Stimulated activated CD8-positive, alpha-beta memory T cell treated with anti-CD3 and anti-CD28 coated beads, Interleukin-4, amount 100 ng/mL, for 1 hour (primary cell): ENCODE results near the gene KPTN.

Experiments
- DNase-seq, 2 donors: peaks; one replicate each; pipeline ENCODE4 v3.0.0-alpha.2; 2020; ENCODE audit warnings: low read depth in 2 of 2, low spot score in 1 of 2

KPTN gene

DNA sequence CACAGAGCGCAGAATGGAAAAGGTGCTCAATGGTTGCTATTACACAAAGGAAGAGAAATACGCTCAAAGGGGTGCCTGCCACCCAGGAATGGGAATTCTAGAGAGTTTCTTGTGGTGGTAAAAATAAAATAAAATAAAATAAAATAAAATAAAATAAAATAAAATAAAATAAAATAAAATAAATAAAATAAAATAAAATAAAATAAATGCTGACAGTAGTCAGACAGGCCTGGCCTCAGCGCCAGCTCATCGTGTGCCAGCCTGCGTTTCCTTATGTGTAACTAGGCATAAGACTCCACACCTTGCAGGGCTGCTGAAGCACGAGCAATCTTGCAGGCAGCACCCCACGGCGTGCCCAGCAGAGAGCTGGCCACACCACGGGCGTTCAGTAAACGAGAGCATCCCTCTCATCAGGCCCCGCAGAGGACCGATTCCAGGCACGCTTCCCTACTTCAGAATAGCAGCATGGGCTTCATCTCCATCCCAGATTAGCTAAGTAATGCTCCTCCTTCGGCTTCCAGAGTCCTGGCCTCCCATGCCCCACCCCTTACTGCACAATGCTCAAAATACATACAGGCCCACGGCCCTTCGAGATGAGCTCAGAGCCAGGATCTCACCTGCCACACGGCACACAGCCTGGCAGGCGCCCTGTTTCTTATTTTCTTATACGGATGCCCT is 25.3 kb upstream of the KPTN start:
- DNase-seq: no peak

DNA sequence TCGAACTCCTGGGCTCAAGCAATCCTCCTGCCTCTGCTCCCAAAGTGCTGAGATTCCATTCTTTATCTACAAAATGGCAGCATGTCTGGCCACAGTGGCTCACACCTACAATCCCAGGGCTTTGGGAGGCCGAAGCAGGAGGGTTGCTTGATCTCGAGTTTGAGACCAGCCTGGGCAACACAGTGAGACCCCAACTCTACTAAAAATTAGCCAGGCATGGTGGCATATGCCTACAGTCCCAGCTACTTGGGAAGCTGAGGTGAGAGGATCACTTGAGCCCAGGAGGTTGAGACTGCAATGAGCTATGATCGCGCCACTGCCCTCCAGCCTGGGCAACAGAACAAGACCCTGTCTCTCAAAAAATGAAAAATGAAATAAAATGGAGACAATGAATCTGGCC is 24.7 kb upstream of the KPTN start:
- no peak for DNase-seq

DNA sequence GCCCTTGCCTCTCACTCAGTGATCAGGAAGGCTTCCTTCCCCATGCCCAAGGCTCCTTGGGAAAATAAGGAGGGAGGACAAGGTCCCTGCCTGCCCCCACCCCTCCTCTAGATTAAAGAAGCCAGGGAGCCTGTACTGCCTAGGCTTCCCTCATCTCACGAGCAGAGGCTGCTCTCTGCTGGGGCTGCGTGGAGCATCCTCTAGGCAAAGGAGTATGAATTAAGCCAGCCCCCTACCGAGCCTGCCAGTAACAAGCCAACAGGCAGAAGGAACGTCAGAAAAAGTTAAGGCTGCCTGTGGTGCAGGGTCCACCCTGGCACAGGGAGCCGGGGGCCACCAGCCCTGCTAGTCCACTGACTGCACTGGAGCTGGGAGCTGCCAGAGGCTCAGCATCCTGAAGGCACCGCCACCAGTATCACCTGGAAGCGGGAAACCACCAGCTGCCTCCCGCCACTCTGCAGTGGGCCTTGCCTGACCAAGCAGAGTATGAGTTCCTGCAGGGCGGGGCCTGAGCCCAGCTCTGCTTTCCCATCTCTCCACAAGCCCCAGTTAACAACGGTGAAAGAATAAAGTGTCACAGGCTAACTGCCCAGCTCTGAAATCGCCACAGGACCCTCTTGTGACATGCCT is 24.0 kb upstream of the KPTN start:
- DNase-seq: no peak

DNA sequence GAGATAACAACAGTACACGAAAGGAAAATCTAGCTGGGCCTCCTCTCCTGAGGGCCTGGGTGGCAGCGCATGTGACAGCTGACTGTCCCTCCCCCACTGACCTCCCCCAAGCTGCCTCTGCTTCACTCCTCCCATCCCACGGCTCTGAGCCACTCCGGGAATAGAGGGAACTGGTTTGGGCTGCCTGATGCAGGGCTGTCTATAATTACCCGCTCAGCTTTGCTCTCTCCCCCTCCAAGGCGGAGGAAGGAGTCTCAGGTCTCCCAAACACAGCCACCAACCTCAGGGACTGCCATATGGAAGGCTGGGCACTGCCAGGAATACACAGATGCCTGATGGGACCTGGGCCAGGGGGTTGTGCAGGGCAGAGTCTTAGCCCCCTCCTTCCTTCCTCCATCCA is 23.0 kb upstream of the KPTN start:
- DNase-seq: no peak

DNA sequence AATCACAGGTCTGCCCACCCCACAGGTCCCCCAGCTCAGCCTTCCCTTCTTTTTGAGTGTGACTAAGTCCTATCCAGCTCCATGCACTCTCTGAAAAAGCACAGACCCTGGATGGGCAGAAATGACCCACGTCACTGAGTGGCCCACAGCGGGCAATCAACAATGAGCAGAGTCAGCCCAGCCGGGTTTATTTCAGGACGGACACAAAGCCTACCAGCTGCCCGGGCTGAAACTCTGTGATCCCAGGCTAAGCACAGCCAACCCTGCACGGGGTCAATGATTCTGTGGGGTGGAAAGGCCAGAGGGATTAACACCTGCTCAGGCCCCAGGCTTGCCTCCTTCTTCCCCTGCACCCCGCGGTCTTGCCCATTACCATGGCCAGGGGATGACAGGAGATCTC is 22.4 kb upstream of the KPTN start:
- DNase-seq: no peak

DNA sequence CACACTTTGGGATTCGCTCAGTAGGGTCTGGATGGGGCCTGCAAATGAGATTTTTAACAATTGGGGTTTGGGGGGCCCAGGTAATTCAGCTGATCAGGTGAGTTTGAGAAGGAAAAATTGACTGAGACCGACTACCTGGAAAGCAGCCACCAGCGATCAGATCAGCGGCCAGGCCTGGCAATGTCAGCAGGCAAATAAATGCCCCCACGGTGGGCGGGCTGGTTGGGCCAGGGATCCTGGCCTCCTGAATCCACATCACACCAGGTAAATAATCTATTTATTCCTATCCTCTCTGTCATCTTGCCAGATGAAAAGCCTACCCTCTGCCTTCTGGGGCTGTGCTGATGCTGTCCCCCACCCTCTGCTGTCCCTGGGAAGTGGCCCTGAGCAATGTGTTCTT is 21.5 kb upstream of the KPTN start:
- no peak for DNase-seq

DNA sequence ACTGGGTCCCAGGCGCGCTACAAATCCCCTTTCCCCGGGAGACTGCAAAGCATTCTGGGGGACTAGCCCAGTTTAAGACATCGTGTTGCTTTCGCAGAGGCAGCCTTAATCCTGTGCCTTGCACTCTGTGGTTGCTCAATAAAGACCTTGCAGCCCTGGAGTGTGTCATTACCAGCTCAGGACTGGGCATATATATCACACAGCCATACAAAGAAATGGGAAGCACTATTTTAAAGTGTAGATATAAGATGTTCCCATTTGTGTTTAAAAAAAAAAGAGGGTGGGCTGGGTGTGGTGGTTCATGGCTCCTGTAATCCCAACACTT is 19.8 kb upstream of the KPTN start:
- DNase-seq: no peak

DNA sequence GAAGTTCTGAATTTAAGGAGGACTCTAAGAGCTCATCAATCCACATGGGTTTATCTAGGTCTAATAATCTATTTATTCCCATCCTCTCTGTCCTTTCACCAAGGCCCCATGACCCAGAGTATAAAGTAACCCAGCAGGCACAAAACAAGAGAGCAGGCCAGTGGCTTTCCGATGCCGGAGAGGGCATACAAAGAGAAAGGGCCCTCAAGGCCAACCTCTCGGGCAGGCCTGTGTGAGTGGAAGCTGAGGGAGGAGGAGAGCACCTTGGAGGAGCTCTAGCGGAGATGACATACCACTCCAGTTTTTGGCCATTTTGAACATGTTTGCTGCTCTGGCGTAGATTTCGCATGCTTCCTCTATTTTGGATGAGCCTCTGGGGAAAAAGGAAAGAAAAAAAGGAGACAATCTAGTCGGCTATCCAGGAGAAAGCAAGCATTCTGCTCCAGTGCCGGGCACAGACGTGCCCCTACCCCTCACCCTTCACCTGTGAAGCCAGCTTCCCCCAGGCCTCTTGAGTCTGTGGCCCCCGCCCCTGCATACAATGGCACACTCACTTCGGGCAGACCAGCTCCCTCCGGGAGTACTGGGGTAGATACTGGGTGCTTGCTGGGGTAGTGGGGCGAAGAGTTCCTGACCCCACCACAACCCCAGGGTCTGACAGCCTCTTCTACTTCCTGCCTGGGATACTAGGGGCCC is 19.3 kb upstream of the KPTN start:
- DNase-seq: no peak

DNA sequence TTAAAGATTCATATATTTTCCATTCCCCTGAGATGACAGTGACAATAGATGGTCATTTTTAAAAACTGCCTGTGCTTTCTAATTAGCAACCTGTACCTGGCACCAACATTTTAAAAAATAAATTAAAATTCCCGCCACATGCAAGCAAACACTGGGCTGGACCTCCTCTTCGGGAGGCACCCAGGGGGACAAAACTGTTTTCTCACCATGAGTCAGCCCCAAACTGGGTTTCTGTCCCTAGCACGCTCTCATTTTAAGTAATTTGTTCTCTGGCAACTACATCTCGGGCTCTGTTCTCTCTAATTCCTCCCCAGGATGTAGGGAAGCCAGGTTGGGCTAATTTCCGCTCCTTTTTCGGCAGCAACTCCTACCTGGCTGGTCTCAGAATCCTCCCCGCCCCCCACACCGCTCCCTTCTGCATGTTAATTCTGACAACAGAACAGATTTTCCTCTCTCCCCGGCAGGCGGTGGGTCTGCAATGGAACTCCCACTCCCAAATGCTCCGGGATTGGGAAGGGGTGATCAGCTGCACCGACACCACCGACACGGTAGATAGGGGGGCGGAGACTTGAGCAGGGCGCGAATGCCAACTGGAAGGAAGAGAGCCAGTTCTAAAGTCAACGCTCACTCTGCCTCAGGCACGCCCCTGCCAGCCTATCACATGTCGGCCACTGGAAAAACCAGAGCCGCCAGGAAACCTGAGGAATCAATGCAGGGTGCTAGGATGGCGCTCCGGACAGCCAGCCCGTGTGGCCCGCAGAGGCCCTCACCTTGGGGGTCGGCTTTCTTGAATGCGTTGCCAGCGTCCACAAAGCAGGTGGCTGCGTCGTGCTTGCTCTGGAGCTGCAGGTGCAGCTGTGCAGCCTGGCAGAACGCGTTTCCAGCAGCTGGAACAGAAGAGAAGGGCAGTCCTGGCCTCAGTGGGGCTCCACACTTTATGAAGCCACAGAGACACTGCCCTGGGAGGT is 16.1 kb upstream of the KPTN start:
- no peak for DNase-seq

DNA sequence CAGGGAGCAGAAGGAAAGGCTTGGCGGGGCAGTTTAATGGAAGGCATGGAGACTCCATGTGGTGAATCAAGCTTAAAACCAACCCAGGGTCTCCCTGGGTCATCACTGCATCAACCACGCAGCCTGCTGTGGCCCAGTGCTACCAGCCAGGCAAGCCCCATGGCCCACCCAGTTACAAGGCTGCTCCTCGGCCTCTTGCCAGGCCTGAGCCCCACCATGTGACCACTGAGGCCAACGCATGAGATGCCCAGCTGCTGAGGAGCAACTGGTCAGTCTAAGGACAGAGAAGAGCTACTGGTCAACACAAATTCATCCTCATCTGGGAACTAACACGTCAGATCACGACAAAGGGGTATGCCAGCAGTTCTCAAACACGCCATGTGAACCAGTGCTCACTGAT is 15.4 kb upstream of the KPTN start:
- no peak for DNase-seq

DNA sequence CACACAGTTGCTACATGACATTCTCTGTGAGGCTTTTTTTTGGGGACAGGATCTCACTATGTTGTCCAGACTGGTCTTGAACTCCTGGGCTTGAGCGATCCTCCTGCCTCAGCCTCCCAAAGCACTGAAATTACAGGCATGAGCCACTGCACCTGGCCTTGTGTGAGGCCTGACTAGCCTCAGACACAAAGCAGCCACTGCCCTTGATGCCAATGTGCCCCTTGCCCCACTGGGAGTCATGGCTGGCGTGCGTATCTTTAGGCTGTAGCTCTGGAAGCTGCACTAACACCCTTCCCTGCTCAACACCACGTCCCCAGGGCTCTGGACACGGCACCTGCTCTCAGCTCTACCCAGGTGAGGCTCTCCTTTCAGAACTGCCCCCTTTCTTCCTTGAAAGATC is 14.5 kb upstream of the KPTN start:
- DNase-seq: no peak

DNA sequence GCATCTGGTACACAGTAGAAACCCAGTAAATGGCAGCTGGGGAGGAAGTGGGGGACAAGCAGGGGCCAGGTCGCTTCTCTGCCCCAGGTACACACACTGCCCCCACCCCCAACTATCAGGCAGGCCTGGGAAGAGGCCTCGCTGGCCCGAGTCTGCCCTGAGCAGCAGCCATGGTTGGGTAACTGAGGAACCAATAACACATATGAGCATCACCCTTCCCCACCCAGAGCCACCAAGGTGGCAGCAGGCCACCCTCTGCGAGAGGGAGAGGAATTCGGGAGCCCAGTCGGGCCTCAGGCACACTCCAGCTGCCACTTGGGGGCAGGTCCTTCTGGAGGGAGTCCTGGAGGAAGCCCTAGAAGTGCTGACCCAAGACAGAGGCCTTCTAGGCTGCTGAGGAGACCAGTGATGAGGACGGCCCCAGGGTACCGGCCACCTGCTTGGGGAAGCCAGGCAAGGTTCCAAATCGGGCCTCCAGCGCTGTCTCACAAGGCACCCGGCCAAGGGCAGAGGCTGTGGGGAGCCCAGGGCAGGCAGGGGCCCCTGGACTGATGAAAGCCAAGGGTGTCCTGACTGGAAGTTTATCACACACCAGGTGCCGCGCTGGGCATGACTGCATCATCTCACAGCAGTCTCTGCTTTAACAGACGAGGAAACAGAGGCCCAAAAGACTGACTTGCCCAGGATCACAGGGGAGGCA is 14.0 kb upstream of the KPTN start:
- DNase-seq: no peak

DNA sequence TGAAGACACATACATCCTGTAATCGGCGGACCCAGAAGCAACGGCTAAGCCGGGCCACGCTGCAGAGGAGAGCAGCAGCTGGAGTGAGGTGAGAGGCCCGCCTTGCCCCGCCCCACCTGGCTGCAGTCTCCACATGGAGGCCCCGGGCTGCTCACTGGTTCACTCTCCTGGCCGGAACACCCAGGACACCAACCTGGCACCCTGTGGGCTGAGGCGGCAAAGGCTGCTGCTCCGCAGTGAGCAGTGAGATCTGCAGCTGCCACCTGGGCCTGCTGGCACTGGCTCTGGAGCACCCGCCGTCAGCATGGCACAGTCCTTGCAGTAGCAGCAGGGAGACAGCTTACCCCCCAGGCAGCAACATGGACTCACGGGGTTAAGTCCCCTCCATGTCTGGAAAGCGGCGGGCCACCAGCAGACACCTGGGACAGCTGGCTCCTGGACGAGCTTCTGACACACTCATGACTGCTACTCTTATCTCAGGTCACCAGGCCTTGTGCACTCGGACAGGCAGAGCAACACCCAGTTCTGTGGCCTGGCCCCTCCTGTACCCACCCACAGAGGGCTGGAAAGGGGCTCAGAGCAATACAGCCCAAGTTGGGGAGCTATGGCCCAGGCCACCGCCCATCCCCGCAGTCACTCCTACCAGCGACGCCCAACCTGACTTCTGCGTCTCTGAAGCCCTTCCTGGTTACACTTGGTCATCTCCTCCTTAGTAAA is 13.2 kb upstream of the KPTN start:
- DNase-seq: no peak

DNA sequence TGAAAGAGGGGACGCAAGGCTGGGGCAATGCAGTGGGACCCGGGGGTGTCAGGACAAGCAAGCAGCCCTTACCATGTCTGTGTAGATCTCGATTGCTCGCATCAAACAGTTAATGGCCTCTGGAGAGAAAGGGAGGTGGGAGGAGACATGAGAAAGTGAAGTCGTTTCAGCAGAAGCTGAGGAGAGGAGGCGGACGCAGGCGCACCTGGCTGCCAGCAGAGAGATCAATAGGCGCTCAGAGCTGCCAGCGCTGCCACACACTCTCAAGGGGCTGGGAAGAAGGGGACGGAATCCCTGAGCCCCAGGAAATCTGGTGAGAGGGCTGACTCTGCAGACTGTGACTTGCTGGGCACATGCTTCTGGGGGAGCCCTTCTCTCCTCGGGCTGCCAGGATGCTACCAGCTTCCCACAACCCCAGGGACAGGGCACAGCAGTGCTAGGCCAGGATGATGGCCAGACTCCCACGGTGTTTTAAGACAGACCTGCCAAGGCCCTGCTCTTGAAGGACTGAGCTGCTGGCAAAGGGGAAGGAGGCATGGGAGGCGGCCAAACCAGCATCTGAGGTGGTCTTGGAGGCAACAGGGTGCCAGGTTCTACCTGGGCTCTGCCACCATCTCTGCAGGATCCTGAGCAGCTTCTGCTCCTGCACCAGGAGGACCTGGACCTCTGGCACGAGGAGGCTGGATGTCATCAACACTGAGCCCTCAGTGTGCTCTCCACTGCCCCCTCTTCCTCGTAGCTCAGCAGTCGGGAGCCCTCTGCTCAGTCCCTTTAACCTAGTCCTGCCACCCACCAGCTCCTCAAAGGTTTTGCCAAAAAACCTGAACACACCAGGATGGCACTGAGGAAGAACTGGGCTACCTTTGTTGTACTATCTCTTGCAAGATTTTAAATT is 11.7 kb upstream of the KPTN start:
- DNase-seq: no peak

DNA sequence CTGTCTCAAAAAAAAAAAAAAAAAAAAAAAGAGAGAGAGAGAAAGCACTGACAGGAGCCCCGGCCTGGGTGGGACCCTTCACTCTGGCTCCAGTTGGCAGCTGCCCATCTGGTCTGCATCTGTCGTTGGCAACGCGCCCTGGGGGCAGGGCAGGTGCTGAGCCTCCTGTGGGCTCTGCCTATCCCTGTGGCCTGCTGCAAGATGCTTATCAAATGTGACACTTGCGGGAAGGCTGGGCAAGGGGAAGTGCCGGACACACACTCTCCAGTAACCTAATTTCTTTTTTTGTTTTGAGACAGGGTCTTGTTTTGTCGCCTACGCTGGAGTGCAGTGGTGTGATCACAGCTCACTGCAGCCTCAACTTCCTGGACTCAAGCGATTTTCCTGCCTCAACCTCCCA is 10.7 kb upstream of the KPTN start:
- DNase-seq: no peak

DNA sequence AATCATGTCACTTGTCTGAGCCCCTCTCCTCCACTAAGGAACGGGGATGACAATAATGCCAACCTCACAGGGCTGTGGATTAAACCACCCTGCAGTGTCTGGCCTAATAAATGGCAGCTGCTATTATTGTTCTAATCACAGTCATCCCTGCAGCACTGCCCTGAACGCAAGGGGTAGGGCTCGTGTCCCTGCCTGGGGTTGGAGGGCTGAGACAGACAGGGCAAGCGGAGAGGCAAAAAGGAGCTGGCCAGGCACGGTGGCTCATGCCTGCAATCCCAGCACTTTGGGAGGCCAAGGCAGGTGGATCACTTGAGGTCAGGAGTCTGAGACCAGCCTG is 10.2 kb upstream of the KPTN start:
- DNase-seq: no peak

DNA sequence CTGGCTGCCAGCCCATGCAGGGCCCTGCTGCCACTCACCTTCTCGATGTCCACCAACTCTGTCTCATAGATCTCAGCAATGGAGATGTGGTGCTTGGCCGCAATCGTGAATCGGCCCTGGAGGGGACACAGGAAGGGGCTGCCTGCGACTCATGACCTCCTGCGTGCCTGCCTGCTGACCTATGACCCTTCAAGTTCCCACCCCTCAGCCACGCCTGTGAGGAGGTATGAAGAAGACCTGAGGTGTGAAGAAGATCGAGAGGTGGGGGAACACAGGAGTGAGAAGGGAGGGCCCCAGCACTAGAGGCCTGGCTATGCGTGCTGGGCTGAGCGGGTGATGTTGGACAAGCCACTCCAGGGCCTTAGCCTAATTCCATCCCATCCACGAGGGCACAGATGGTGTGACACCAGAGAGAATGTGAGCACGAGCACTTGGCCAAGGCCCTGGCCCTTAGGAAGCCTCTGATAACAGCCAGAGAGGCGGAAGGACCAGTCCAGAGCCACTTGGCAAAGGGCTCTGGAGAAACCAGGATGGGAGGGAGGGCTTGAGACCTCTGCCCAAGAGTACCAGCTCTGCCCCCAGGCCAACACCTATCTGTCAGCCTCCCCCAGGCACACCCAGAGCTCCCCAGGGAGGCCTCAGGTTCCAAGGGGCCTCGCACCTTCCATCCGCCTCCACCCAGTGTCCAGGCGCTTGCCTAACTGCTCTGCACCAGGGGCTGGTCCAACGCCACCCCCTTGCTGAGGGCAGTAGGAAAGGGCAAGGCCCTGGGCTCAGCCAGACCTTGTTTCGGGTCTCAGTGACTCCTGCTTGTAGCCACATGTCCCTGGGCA is 9.6 kb upstream of the KPTN start:
- no peak for DNase-seq

DNA sequence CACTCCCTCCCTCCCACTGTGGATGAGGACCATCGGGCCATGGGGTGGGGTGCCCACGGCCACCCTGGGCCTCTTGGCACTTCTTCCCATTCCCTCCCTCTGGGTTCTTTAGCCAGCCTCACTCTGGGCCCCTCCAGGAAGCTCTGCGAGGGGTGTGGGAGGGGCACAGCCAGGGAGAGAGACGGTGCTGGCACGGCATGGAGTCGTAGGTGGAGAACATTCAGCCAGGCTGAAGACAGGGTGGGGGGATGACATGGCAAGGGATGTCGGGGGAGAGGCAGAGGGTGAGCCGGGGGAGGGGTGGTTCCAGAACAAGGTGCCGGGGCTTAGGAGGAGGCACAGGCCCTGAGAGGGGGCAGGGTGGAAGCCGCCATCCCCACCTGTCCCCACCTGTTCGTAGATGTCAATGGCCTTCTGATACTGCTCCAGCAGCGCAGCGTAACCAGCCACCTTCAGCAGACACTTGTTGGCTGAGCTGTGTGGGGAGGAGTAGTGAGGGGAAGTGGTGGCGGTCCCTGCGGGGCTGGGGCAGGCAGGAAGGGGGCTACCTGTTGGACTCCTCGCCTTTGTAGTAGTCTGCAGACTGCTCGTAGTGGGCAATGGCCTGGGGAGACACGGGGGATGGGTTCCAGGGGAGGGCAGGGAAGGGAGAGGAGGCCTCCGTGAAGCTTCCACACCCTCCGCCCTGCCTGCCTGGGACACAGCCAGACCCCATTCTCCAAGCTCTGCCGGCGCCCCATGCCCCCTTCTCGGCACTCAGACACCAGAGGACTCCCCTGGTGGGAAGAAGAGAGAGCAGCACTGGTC is 8.8 kb upstream of the KPTN start:
- no peak for DNase-seq
